ENCODE data around the gene ZNF345.

- TF ChIP-seq EZH2 (IDR thresholded peaks at IDR 0.05; ENCODE audit: borderline replicate concordance, low read depth, low read length, severe bottlenecking) (no peak), CTCF (IDR thresholded peaks at IDR 0.05; ENCODE audit: borderline replicate concordance, extremely low read depth, low read length, poor library complexity, severe bottlenecking) (no peak)
Measured at GRCh38 chr19:36849701-36850558, 746 bp upstream of the ZNF345 start.
